OCI-LY3 (cell line): ENCODE data around the gene DYRK1A.

ENCODE experiments used
- H2AFZ ChIP-seq: fragments of 200-600, 300-600 bp; shearing (Covaris generic); 2 replicates; pipeline ENCODE4 v1.6.0; 2014; ENCODE audit warnings: antibody characterized with exemption, low read depth, low read length
- H3K27ac ChIP-seq: fragments of 200-600, 300-600 bp; sonication (generic); 2 replicates; pipeline ENCODE4 v1.5.1; 2014; ENCODE audit warnings: mild to moderate bottlenecking, low read length, moderate library complexity, mixed read lengths
- H3K27me3 ChIP-seq: fragments of 200-600, 300-600 bp; sonication (generic); 2 replicates; pipeline ENCODE4 v1.6.1; 2014; ENCODE audit warnings: low read depth, low read length, mixed read lengths
- H3K36me3 ChIP-seq: fragments of 200-600, 300-600 bp; sonication (generic); replicated peaks from 2 replicates; pipeline ENCODE3; 2014; ENCODE audit warnings: low read depth, low read length, mixed read lengths
- H3K4me1 ChIP-seq: fragments of 300-600, 200-600 bp; sonication (generic); 2 replicates; pipeline ENCODE4 v1.6.1; 2014; ENCODE audit warnings: low read length, mixed read lengths
- H3K4me2 ChIP-seq: fragments of 200-600, 300-600 bp; sonication (generic); 2 replicates; pipeline ENCODE4 v1.6.1; 2014; ENCODE audit warnings: low read length, mixed read lengths
- H3K4me3 ChIP-seq: fragments of 300-600, 200-600 bp; sonication (generic); 2 replicates; pipeline ENCODE4 v1.5.1; 2014; ENCODE audit warnings: antibody characterized with exemption, mild to moderate bottlenecking, low read length, moderate library complexity
- H3K79me2 ChIP-seq: fragments of 300-600, 200-600 bp; shearing (Covaris generic); 2 replicates; pipeline ENCODE4 v1.6.1; 2014; ENCODE audit warnings: mild to moderate bottlenecking, low read length, mixed read lengths
- H3K9ac ChIP-seq: fragments of 300-600, 200-600 bp; shearing (Covaris generic); 2 replicates; pipeline ENCODE4 v1.6.0; 2014; ENCODE audit warnings: mild to moderate bottlenecking, low read length, moderate library complexity
- H3K9me3 ChIP-seq: fragments of 200-600, 300-600 bp; shearing (Covaris generic); 2 replicates; pipeline ENCODE4 v1.6.1; 2014; ENCODE audit warnings: low read length, mixed read lengths; ENCODE audit not compliant: insufficient read depth
- H4K20me1 ChIP-seq: fragments of 200-600, 300-600 bp; sonication (generic); 2 replicates; pipeline ENCODE4 v1.6.1; 2016; ENCODE audit warnings: low read length, mixed read lengths; ENCODE audit not compliant: insufficient read depth
- EZH2phosphoT487 ChIP-seq: fragments of 200-600 bp; shearing (Covaris generic); IDR thresholded peaks from 2 replicates; pipeline ENCODE4 v1.6.1; 2018; ENCODE audit warnings: antibody characterized with exemption, mixed run types, low read depth
- TF ChIP-seq, protein P1 (sequence below): fragments of 200-600, 300-600 bp; sonication (generic); IDR thresholded peaks from 2 replicates; pipeline ENCODE4 v1.5.1; 2014; ENCODE audit warnings: antibody characterized with exemption, low read length, low read depth

Gene DYRK1A

GRCh38 chr21:37425001-37425400 lies 58.4 kb downstream of the DYRK1A start:
- Histone ChIP-seq H2AFZ (no peak overlapping the region), H3K27ac (no peak overlapping the region), H3K4me3 (no peak overlapping the region), H4K20me1 (peaks cover 63% of the 10 kb centered on the region), H3K9me3 (no peaks in the 10 kb centered on the region), H3K9ac (no peak overlapping the region), H3K36me3 (peaks cover 29% of the 10 kb centered on the region), H3K4me1 (peaks cover 4% of the 10 kb centered on the region; the same call in 1 of the 2 replicates), H3K79me2 (peaks cover 80% of the 10 kb centered on the region), H3K4me2 (no peak overlapping the region), H3K27me3 (no peaks in the 10 kb centered on the region)
- TF ChIP-seq, protein P1, sequence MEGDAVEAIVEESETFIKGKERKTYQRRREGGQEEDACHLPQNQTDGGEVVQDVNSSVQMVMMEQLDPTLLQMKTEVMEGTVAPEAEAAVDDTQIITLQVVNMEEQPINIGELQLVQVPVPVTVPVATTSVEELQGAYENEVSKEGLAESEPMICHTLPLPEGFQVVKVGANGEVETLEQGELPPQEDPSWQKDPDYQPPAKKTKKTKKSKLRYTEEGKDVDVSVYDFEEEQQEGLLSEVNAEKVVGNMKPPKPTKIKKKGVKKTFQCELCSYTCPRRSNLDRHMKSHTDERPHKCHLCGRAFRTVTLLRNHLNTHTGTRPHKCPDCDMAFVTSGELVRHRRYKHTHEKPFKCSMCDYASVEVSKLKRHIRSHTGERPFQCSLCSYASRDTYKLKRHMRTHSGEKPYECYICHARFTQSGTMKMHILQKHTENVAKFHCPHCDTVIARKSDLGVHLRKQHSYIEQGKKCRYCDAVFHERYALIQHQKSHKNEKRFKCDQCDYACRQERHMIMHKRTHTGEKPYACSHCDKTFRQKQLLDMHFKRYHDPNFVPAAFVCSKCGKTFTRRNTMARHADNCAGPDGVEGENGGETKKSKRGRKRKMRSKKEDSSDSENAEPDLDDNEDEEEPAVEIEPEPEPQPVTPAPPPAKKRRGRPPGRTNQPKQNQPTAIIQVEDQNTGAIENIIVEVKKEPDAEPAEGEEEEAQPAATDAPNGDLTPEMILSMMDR: no peak

GRCh38 chr21:37425684-37426083 lies 59.1 kb downstream of the DYRK1A start:
- Histone ChIP-seq H3K9ac (no peak overlapping the region), H3K4me2 (no peak overlapping the region), H3K27me3 (no peaks in the 10 kb centered on the region), H2AFZ (no peak overlapping the region), H3K4me1 (peaks cover 4% of the 10 kb centered on the region; the same call in 1 of the 2 replicates), H4K20me1 (peaks cover 63% of the 10 kb centered on the region), H3K4me3 (no peak overlapping the region), H3K27ac (no peak overlapping the region), H3K9me3 (no peaks in the 10 kb centered on the region), H3K79me2 (peaks cover 80% of the 10 kb centered on the region), H3K36me3 (peaks cover 34% of the 10 kb centered on the region)
- TF ChIP-seq, protein P1: no peak
- TF ChIP-seq EZH2phosphoT487: no peak

- Histone ChIP-seq H4K20me1 (peaks cover 67% of the 10 kb centered on the region), H3K4me3 (no peak overlapping the region), H3K36me3 (peaks cover 32% of the 10 kb centered on the region), H3K79me2 (peaks cover 85% of the 10 kb centered on the region), H3K27ac (no peak overlapping the region), H2AFZ (no peak overlapping the region), H3K9ac (no peak overlapping the region), H3K4me1 (peaks cover 4% of the 10 kb centered on the region; the same call in 1 of the 2 replicates), H3K9me3 (no peaks in the 10 kb centered on the region), H3K27me3 (no peaks in the 10 kb centered on the region), H3K4me2 (no peak overlapping the region)
- TF ChIP-seq, protein P1: no peak
- no peak for TF ChIP-seq EZH2phosphoT487
Measured at GRCh38 chr21:37427221-37427620, 60.6 kb downstream of the DYRK1A start.

DNA sequence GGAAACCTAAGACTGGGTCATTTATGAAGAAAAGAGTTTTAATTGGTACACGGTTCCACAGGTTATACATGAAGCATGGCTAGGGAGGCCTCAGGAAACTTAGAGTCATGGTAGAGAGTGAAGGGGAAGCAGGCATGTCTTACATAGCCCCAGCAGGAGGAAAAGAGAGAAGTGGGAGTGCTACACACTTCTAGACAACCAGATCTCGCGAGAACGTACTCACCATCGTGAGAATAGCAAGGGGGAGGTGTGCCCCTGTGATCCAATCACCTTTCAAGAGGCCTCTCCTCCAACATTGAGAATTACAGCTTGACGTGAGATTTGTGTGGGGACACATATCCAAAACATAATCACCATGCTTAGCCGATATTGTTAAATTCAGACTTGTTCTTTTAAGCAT lies 62.8 kb downstream of the DYRK1A start:
- TF ChIP-seq, protein P1: no peak
- TF ChIP-seq EZH2phosphoT487: no peak
- Histone ChIP-seq H3K9ac (no peak overlapping the region), H3K9me3 (no peaks in the 10 kb centered on the region), H3K79me2 (peaks cover 86% of the 10 kb centered on the region), H3K4me2 (no peak overlapping the region), H3K27me3 (no peaks in the 10 kb centered on the region), H2AFZ (no peak overlapping the region), H3K36me3 (peaks cover 28% of the 10 kb centered on the region), H4K20me1 (peaks cover 73% of the 10 kb centered on the region), H3K4me3 (no peak overlapping the region), H3K4me1 (peaks cover 4% of the 10 kb centered on the region; the same call in 1 of the 2 replicates), H3K27ac (no peak overlapping the region)
